Measurements from ENCODE around the gene ATP13A1.

Gene ATP13A1

DNA sequence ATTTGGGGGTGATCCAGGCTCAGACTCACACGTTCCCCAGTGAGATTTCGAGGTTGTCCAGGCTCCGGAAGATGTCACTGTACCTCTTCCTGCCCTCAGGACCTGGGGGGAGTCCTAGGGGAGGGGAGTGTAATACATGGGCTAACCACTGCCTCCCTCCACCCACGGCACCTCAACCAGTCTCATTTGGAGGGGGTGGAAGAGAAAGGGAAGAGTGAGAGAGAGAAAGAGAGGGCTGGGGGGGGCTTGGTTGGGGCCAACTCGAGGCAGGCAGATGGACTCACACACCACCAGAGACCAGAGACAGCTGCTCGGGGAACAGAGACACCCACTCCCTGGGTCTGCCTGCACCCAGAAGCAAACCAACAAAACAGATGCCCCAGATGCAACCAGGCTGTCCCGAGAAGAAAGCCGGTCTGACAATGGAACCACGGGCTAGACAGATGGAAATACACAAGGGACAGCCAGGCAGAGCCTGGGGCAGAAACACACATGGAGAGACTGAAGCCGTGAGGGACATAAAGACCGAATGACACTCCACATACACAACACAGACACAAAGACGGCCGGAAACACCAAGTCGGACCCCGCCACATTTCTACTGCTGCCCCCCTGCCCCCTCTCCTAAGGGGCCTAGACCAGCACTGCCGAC, 20.8 kb downstream of the ATP13A1 start:
- H3K4me3 ChIP-seq (ENCODE audit: insufficient read length, low read depth), result peak overlapping the region; percentile 89
- peaks cover 3% of the 10 kb centered on the region for H3K27me3 ChIP-seq (ENCODE audit: insufficient read depth, insufficient read length)
- TF ChIP-seq YY1 (IDR thresholded peaks at IDR 0.05; ENCODE audit: insufficient read depth, insufficient read length) (no peak), ZNF274 (IDR thresholded peaks at IDR 0.05; ENCODE audit: low read depth, low read length) (no peak), SUZ12 (IDR thresholded peaks at IDR 0.05; ENCODE audit: extremely low read depth, insufficient read depth, insufficient read length) (no peak)
- H3K9ac ChIP-seq (ENCODE audit: insufficient read length, low read depth), result peak overlapping the region; percentile 90
- peaks cover 59% of the 10 kb centered on the region for H3K36me3 ChIP-seq (ENCODE audit: insufficient read depth, insufficient read length, low read length)
- no peaks in the 10 kb centered on the region for H3K9me3 ChIP-seq (ENCODE audit: insufficient read depth, low read length)
- peaks cover 2% of the 10 kb centered on the region for H3K4me1 ChIP-seq (ENCODE audit: insufficient read depth, insufficient read length)
- no peak for DNase-seq (ENCODE audit: low read depth, low spot score)

DNA sequence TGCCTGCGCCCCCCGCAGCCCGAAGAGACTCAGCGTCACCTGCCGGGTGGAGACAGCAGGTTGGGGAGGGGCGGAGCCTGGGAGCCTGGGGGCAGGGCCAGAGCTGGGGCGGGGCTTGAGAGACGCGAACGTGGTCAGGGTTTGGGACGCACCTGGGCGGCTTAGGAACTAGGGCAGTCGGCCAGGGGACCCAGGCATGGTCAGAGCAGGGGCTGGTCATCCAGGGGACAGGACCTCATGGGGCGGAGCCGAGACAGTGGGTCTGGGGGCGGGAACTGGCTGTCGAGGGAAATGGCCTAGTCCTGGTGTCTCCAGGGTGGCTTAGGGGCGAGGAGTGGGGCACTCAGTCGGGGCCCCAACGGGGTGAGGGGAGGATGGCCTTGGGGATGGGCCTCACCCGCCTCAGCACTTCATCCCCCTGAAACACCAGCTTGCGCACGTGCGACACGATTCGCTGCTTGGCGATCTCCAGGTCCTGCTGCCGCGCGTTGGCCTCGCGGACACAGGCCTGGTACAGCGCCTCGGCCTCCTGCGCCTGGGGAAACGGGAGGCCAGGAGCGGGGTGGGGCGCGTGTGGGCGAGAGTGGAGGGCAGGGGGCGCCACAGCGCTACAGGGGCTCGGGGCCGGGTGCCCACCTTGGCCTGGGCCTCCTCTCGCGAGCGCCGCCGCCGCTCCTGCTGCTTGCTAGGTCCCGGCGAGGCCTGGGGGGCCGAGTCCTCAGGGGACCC, 25.8 kb downstream of the ATP13A1 start:
- peaks cover 63% of the 10 kb centered on the region for H3K36me3 ChIP-seq (ENCODE audit: insufficient read depth, insufficient read length, low read length)
- H3K9me3 ChIP-seq (ENCODE audit: insufficient read depth, low read length), result no peaks in the 10 kb centered on the region
- no peak overlapping the region for H3K4me3 ChIP-seq (ENCODE audit: insufficient read length, low read depth)
- no peak for TF ChIP-seq YY1 (IDR thresholded peaks at IDR 0.05; ENCODE audit: insufficient read depth, insufficient read length)
- no peak for TF ChIP-seq ZNF274 (IDR thresholded peaks at IDR 0.05; ENCODE audit: low read depth, low read length)
- no peak for TF ChIP-seq SUZ12 (IDR thresholded peaks at IDR 0.05; ENCODE audit: extremely low read depth, insufficient read depth, insufficient read length)
- peaks cover 4% of the 10 kb centered on the region for H3K4me1 ChIP-seq (ENCODE audit: insufficient read depth, insufficient read length)
- H3K27me3 ChIP-seq (ENCODE audit: insufficient read depth, insufficient read length), result peaks cover 3% of the 10 kb centered on the region
- DNase-seq (ENCODE audit: low read depth, low spot score), result no peak
- no peak overlapping the region for H3K9ac ChIP-seq (ENCODE audit: insufficient read length, low read depth)

DNA sequence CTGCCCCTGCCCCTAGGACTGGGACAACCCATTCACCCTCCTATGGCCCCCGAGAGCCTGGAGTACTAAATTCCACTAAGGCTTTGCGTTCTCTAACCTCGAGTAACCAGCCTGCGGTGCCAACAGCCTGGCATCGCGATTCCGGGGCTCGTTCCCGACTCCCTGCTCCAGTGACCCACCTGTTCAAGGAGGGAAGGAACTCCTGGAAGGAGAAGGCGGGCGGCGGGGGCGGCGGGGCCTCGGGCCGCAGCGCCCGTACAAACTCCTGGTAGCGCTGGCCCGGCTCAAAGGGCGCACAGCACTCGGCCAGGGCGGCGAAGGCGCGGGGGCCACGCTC, 26.3 kb downstream of the ATP13A1 start:
- Histone ChIP-seq H3K4me3 (ENCODE audit: insufficient read length, low read depth) (no peak overlapping the region), H3K9ac (ENCODE audit: insufficient read length, low read depth) (no peak overlapping the region), H3K4me1 (ENCODE audit: insufficient read depth, insufficient read length) (peaks cover 4% of the 10 kb centered on the region), H3K36me3 (ENCODE audit: insufficient read depth, insufficient read length, low read length) (peaks cover 68% of the 10 kb centered on the region), H3K27me3 (ENCODE audit: insufficient read depth, insufficient read length) (no peaks in the 10 kb centered on the region), H3K9me3 (ENCODE audit: insufficient read depth, low read length) (no peaks in the 10 kb centered on the region)
- TF ChIP-seq YY1 (IDR thresholded peaks at IDR 0.05; ENCODE audit: insufficient read depth, insufficient read length) (no peak), SUZ12 (IDR thresholded peaks at IDR 0.05; ENCODE audit: extremely low read depth, insufficient read depth, insufficient read length) (no peak), ZNF274 (IDR thresholded peaks at IDR 0.05; ENCODE audit: low read depth, low read length) (no peak)
- no peak for DNase-seq (ENCODE audit: low read depth, low spot score)

DNA sequence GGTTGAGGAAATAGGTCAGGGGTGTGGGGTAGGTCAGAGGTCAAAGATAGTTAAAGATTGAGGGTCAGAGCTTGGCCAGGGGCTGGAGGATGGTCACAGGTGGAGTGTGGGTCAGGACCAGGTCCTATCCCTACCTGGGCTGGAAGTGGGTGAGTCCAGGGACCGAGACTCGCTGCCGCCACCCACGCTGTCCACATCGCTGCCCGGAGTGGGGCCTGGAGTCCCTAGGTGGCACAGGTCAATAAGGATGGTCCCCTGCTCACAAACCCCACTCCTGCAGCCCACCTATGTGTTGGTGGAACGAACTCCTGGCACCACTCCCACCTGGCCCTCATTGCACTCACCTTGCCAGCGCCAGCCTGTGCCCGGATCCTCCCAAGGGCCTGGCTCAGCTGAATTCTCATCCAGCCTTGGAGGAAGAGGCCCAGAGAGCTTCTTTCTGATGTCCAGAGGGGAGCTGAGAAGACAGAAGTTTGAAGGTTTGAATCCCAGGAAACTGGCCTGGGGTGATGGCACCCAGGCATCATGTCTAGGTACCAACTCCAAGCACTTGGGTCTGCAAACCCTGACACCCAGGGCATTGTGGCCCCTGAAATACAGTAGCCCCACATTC, 26.8 kb downstream of the ATP13A1 start:
- Histone ChIP-seq H3K36me3 (ENCODE audit: insufficient read depth, insufficient read length, low read length) (peaks cover 66% of the 10 kb centered on the region), H3K4me3 (ENCODE audit: insufficient read length, low read depth) (no peak overlapping the region)

DNA sequence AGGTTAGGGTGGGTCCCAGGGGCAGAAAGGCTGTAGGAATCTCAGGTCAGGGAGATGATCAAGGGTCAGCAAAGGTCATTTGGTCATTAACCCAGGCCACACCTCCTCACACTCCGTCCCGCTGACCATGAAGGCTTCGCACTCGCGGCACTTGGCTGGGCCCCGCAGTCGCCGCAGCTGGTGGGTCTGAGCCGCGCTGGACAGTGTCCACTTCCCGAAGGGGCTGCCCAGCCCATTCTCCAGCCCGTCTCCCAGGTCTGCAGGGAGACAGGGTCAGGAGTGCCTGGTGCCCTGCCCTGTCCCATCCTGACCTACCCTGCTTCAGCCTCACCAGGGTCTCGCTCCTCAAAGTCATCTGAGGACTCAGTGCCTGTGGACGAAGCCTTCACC, 28.2 kb downstream of the ATP13A1 start:
- no peak for TF ChIP-seq YY1 (IDR thresholded peaks at IDR 0.05; ENCODE audit: insufficient read depth, insufficient read length)
- TF ChIP-seq SUZ12 (IDR thresholded peaks at IDR 0.05; ENCODE audit: extremely low read depth, insufficient read depth, insufficient read length), result no peak
- TF ChIP-seq ZNF274 (IDR thresholded peaks at IDR 0.05; ENCODE audit: low read depth, low read length), result no peak
- DNase-seq (ENCODE audit: low read depth, low spot score), result no peak

More for the DNA sequence above, 26.8 kb downstream of the ATP13A1 start:
- no peak for DNase-seq (ENCODE audit: low read depth, low spot score)
- peaks cover 4% of the 10 kb centered on the region for H3K4me1 ChIP-seq (ENCODE audit: insufficient read depth, insufficient read length)
- H3K9ac ChIP-seq (ENCODE audit: insufficient read length, low read depth), result no peak overlapping the region
- H3K9me3 ChIP-seq (ENCODE audit: insufficient read depth, low read length), result no peaks in the 10 kb centered on the region
- H3K27me3 ChIP-seq (ENCODE audit: insufficient read depth, insufficient read length), result no peaks in the 10 kb centered on the region
- TF ChIP-seq ZNF274 (IDR thresholded peaks at IDR 0.05; ENCODE audit: low read depth, low read length) (no peak), YY1 (IDR thresholded peaks at IDR 0.05; ENCODE audit: insufficient read depth, insufficient read length) (no peak), SUZ12 (IDR thresholded peaks at IDR 0.05; ENCODE audit: extremely low read depth, insufficient read depth, insufficient read length) (no peak)

DNA sequence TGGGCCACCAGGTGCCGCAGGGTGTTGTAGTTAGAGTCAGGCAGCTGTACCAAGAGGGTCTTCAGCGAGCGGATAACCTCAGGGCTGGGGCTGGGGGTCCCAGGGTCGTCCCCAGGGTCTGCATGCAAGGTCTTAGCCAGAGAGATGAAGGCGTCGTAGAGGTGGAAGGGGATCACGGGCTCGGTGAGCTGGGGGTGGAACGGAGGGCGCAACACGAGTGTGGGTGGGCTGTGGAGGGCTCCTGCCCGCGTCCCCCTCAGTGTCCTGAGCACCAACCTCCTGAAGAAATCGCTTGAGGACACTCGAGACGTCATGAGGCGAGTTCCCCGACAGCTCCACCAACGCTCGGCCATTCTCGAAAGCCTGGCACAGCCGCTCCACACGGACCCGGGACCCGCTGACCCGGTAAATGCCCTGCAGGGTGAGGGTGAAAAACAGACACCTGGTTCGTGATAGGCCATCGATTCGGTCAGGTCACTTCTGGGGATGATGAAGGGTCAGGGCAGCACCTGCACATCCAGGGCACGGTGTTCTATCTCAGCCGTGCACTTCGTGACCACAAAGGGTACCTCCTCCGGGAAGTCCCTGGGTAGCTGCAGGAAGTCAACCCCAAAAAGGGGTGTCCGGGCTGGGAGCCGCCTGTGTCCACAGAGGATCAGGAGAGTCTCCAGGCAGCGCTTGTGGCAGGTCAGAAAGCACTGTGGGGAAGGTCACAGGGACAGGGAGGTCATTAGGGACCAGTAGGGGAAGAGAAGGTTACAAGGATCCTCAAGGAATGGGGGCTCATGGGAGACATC, 28.8 kb downstream of the ATP13A1 start:
- H3K4me3 ChIP-seq (ENCODE audit: insufficient read length, low read depth), result no peak overlapping the region
- TF ChIP-seq ZNF274 (IDR thresholded peaks at IDR 0.05; ENCODE audit: low read depth, low read length), result no peak
- no peak for TF ChIP-seq SUZ12 (IDR thresholded peaks at IDR 0.05; ENCODE audit: extremely low read depth, insufficient read depth, insufficient read length)
- no peak for TF ChIP-seq YY1 (IDR thresholded peaks at IDR 0.05; ENCODE audit: insufficient read depth, insufficient read length)
- no peaks in the 10 kb centered on the region for H3K9me3 ChIP-seq (ENCODE audit: insufficient read depth, low read length)
- H3K4me1 ChIP-seq (ENCODE audit: insufficient read depth, insufficient read length), result peaks cover 4% of the 10 kb centered on the region
- peaks cover 68% of the 10 kb centered on the region for H3K36me3 ChIP-seq (ENCODE audit: insufficient read depth, insufficient read length, low read length)
- no peaks in the 10 kb centered on the region for H3K27me3 ChIP-seq (ENCODE audit: insufficient read depth, insufficient read length)
- no peak overlapping the region for H3K9ac ChIP-seq (ENCODE audit: insufficient read length, low read depth)
- no peak for DNase-seq (ENCODE audit: low read depth, low spot score)

More for the DNA sequence above, 28.2 kb downstream of the ATP13A1 start:
- H3K9ac ChIP-seq (ENCODE audit: insufficient read length, low read depth), result no peak overlapping the region
- H3K9me3 ChIP-seq (ENCODE audit: insufficient read depth, low read length), result no peaks in the 10 kb centered on the region
- peaks cover 4% of the 10 kb centered on the region for H3K4me1 ChIP-seq (ENCODE audit: insufficient read depth, insufficient read length)
- no peaks in the 10 kb centered on the region for H3K27me3 ChIP-seq (ENCODE audit: insufficient read depth, insufficient read length)
- peaks cover 69% of the 10 kb centered on the region for H3K36me3 ChIP-seq (ENCODE audit: insufficient read depth, insufficient read length, low read length)
- H3K4me3 ChIP-seq (ENCODE audit: insufficient read length, low read depth), result no peak overlapping the region

All from NT2/D1 (cell line).